Measurements from ENCODE around the gene SNAP91. TPM values are rescaled to one million over a fixed set of nuclear protein-coding genes. Genes with fewer than 3 reads are reported as not detected.
"Not testable (repeated sequence)": the region's sequence is repeated elsewhere in the genome, so short reads cannot be mapped to it uniquely, and the experiment has no call there.

SNAP91 gene
- total and polyA plus RNA-seq, 12 donors = 0.11 to 20.1 (median 3.3) TPM; not detected in 2

GRCh38 chr6:83636800-83637199, 72.1 kb downstream of the SNAP91 start:
- H3K4me1 ChIP-seq (replicated peaks in 1 of 2) = no peaks in the 10 kb centered on the region
- H3K4me3 ChIP-seq = no peak overlapping the region
- H3K27ac ChIP-seq = no peak overlapping the region
- no peaks in the 10 kb centered on the region for H3K9me3 ChIP-seq (replicated peaks in 1 of 3)
- TF ChIP-seq CTCF (IDR thresholded peaks at IDR 0.05) (no peak), POLR2A (IDR thresholded peaks at IDR 0.05) (no peak)
- no peaks in the 10 kb centered on the region for H3K36me3 ChIP-seq (replicated peaks in 1 of 2)
- WGBS, 4 donors = 78 to 85% (median 81%) methylated on average over 6 to 7 of the region's 7 CpGs
- H3K27me3 ChIP-seq = no peaks in the 10 kb centered on the region
- intact Hi-C loops (cut with DNase I) = no loop called here
- DNase-seq = no peak

DNA sequence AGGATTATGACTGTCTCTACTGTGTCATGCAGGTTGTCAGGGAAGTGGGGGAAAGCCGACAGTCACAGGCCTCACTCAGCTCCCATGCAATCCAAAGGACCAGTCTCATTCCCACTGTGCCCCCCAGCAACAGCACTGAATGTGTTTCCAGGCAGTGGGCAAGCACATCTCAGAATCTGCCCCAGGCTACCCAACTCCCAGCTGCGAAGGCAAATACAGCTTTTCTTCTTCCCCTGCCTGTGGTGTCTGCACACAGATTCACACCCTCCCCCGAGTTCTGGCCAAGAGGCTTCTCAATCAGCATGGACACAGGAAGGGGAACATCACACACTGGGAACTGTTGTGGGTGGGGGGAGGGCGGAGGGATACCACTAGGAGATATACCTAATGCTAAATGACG, 75.3 kb downstream of the SNAP91 start:
- Histone ChIP-seq H3K27ac (no peak overlapping the region), H3K4me3 (no peak overlapping the region), H3K36me3 (replicated peaks in 1 of 2) (no peaks in the 10 kb centered on the region), H3K27me3 (no peaks in the 10 kb centered on the region), H3K4me1 (replicated peaks in 1 of 2) (no peaks in the 10 kb centered on the region), H3K9me3 (replicated peaks in 1 of 3) (no peaks in the 10 kb centered on the region)
- TF ChIP-seq CTCF (IDR thresholded peaks at IDR 0.05) = no peak
- no peak for TF ChIP-seq POLR2A (IDR thresholded peaks at IDR 0.05)
- 42 to 74% (median 58%) methylated on average over 3 to 5 of the region's 5 CpGs for WGBS, 4 donors
- no peak for DNase-seq
- intact Hi-C loops (cut with DNase I) = no loop called here

DNA sequence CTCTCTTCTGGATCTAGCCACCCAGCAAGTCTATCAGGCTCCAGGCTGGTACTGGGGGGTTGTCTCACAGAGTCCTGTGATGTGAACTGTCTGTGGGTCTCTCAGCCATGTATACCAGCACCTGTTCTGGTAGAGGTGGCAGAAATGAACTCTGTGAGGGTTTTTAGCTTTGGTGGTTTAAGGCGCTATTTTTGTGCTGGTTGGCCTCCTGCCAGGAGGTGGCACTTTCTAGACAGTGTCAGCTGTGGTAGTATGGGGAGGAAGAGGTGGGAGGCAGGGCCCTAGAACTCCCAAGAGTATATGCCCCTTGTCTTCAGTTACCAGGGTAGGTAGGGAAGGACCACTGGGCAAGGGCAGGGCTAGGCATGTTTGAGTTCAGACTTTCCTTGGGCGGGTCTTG, 75.8 kb downstream of the SNAP91 start:
- no peak overlapping the region for H3K27ac ChIP-seq
- WGBS, 4 donors = 66 to 96% (median 86%) methylated on average over 1 to 2 of the region's 2 CpGs
- no peak overlapping the region for H3K4me3 ChIP-seq
- no peaks in the 10 kb centered on the region for H3K36me3 ChIP-seq (replicated peaks in 1 of 2)
- no peaks in the 10 kb centered on the region for H3K4me1 ChIP-seq (replicated peaks in 1 of 2)
- intact Hi-C loops (cut with DNase I) = no loop called here
- no peaks in the 10 kb centered on the region for H3K27me3 ChIP-seq
- TF ChIP-seq POLR2A (IDR thresholded peaks at IDR 0.05) = no peak
- TF ChIP-seq CTCF (IDR thresholded peaks at IDR 0.05) = no peak
- DNase-seq = no peak
- no peaks in the 10 kb centered on the region for H3K9me3 ChIP-seq (replicated peaks in 1 of 3)

DNA sequence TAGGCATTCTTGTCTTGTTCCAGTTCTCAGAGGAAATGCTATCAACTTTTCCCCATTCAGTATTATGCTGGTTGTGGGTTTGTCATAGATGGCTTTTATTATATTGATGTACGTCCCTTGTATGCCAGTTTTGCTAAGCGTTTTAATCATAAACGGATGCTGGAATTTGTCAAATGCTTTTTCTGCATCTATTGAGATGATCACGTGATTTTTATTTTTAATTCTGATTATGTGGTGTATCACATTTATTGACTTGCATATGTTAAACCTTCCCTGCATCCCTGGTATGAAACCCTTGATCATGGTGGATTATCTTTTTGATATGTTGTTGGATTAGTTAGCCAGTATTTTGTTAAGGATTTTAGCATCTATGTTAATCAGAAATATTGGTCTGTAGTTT, 79.0 kb downstream of the SNAP91 start:
- H3K27me3 ChIP-seq; intact Hi-C loops (cut with DNase I); H3K4me3 ChIP-seq; H3K36me3 ChIP-seq (replicated peaks in 1 of 2); DNase-seq; H3K9me3 ChIP-seq (replicated peaks in 1 of 3); H3K27ac ChIP-seq; H3K4me1 ChIP-seq (replicated peaks in 1 of 2): not testable (repeated sequence)
- WGBS, 4 donors = 72 to 89% (median 81%) methylated on average over 4 of the region's 4 CpGs

Measured in adrenal gland (tissue), 12 donors.